Right atrium auricular region (tissue), 2 donors: Measurements from ENCODE around the gene NME9. TPM values are rescaled to one million over a fixed set of nuclear protein-coding genes. Genes with fewer than 3 reads are reported as not detected.

Source experiments
- DNase-seq: peaks from one replicate; pipeline ENCODE4 v3.0.0-alpha.2; 2019; ENCODE audit warnings: low spot score
- H3K27ac ChIP-seq, 2 donors: fragments of 200-600 bp; sonication (generic); 1 replicate in 1 of 2; 2 replicates in 1 of 2; pipeline ENCODE4 v1.5.1; 2016 to 2019
- H3K27me3 ChIP-seq, 2 donors: fragments of 200-600 bp; sonication (generic); one replicate each; pipeline versions ENCODE4 v1.5.1 to v1.6.0; 2017 to 2019
- H3K36me3 ChIP-seq: fragments of 200-600 bp; sonication (generic); one replicate; pipeline ENCODE4 v1.5.1; 2016
- H3K4me1 ChIP-seq, 2 donors: fragments of 200-600 bp; sonication (generic); one replicate each; pipeline versions ENCODE4 v1.5.1 to v1.6.0; 2017 to 2019
- H3K4me3 ChIP-seq, 2 donors: fragments of 200-600 bp; sonication (generic); 1 replicate in 1 of 2; 2 replicates in 1 of 2; pipeline ENCODE4 v1.5.1; 2017 to 2019; ENCODE audit warnings: mild to moderate bottlenecking in 1 of 2, moderate library complexity in 1 of 2
- H3K9me3 ChIP-seq, 2 donors: fragments of 200-600 bp; sonication (generic); one replicate each; pipeline ENCODE4 v1.5.1; 2019
- CTCF ChIP-seq, 2 donors: fragments of 200-600 bp; sonication (generic); IDR thresholded peaks; one replicate each; pipeline ENCODE4 v1.5.1; 2019; ENCODE audit warnings: antibody characterized with exemption in 2 of 2
- total RNA-seq, 2 donors: library from RNA; depleted of rRNA; stranded (reverse); fragments of >200 nt; gene quantifications; one replicate each; pipeline ENCODE4 v1.1.0, GENCODE V29; 2016

NME9 gene
- total RNA-seq, 2 donors from 2014 or later = not detected

DNA sequence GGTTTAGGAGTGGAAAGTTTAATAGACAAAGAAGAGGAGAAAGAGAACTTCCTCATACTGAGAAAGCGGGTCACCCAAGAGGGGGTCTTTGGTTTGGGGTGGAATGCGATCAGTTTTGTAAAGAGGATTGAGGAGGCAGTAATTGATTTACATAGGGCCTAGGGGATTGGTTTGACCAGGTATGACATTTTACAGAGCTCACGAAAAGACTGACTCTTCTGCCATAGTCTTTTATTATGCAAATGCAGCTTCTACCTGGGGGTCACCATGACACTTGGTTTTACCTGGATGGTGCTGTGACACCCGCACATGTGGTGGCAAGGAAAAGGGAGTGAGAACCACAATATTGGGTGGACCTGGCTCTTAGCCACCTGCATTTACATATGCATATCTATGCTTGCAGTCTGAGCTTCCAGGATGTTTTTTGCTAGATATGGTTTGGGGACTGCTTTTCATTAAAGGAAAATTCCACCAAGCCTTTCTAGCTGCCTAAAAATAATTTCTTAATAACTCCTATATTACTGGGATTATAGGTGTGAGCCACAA is 6.9 kb upstream of the NME9 start:
- no peak overlapping the region for H3K4me3 ChIP-seq
- H3K9me3 ChIP-seq = no peaks in the 10 kb centered on the region
- DNase-seq = no peak
- H3K27me3 ChIP-seq = no peaks in the 10 kb centered on the region
- H3K27ac ChIP-seq = no peak overlapping the region
- no peaks in the 10 kb centered on the region for H3K36me3 ChIP-seq
- TF ChIP-seq CTCF (IDR thresholded peaks at IDR 0.05) = no peak
- H3K4me1 ChIP-seq = no peaks in the 10 kb centered on the region

GRCh38 chr3:138334608-138335007 is 5.0 kb upstream of the NME9 start:
- no peaks in the 10 kb centered on the region for H3K27me3 ChIP-seq
- peaks cover 0 to 5% of the 10 kb centered on the region in 2 donors for H3K4me1 ChIP-seq
- no peak for DNase-seq
- H3K9me3 ChIP-seq = no peaks in the 10 kb centered on the region
- no peak for TF ChIP-seq CTCF (IDR thresholded peaks at IDR 0.05)
- H3K36me3 ChIP-seq = no peaks in the 10 kb centered on the region
- no peak overlapping the region for H3K4me3 ChIP-seq
- no peak overlapping the region for H3K27ac ChIP-seq

- DNase-seq = no peak
- Histone ChIP-seq H3K27me3 (no peaks in the 10 kb centered on the region), H3K4me1 (peaks cover 0 to 18% of the 10 kb centered on the region in 2 donors), H3K36me3 (no peaks in the 10 kb centered on the region), H3K4me3 (no peak overlapping the region), H3K9me3 (no peaks in the 10 kb centered on the region), H3K27ac (no peak overlapping the region)
- peak; percentile 44 to 76 for TF ChIP-seq CTCF (IDR thresholded peaks at IDR 0.05)
These were observed 2.9 kb upstream of the NME9 start for GRCh38 chr3:138332472-138333073.

DNA sequence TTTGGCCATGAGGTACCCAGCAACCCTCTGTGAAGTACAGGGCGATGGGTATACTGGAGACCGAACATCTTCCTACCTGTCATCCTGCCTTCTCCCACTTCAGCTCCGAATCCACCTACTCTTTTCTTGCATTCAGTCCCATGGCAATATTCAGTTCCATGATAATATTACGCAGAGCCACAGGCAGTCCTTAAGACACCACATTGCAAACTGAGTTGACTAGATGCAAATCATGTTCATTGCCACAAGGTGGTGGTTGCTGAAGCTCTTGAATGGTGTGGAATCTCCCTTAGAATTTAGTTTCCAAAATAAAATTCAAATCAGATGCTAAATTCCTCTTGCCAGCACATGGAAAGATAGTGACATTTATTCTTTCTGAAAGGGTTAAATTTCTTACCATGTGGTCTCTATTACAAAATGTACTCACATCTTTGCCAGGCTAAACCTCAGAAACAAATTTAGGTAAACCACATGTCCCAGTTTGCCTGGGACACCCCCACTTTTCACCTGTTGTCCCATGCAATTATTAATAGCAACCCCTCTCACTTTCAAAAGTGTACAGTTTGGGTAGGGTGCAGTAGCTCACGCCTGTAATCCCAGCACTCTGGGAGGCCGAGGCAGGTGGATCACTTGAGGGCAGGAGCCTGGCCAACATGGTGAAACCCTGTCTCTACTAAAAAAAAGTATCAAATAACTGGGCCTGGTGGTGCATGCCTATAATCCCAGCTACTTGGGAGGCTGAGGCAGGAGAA is 1.7 kb upstream of the NME9 start:
- TF ChIP-seq CTCF (IDR thresholded peaks at IDR 0.05) = peak in 1 of 2 donors; percentile 30
- Histone ChIP-seq H3K27me3 (no peaks in the 10 kb centered on the region), H3K4me1 (peaks cover 0 to 18% of the 10 kb centered on the region in 2 donors), H3K4me3 (no peak overlapping the region), H3K27ac (no peak overlapping the region), H3K9me3 (no peaks in the 10 kb centered on the region), H3K36me3 (no peaks in the 10 kb centered on the region)
- DNase-seq = no peak

GRCh38 chr3:138329984-138330293 is 288 bp upstream of the NME9 start:
- no peak for DNase-seq
- Histone ChIP-seq H3K27me3 (no peaks in the 10 kb centered on the region), H3K9me3 (no peaks in the 10 kb centered on the region), H3K27ac (no peak overlapping the region), H3K4me1 (peaks cover 0 to 18% of the 10 kb centered on the region in 2 donors), H3K36me3 (no peaks in the 10 kb centered on the region), H3K4me3 (peak overlapping the region; percentile 67 to 75)
- no peak for TF ChIP-seq CTCF (IDR thresholded peaks at IDR 0.05)
